ENCODE results near the gene KIF21B.

KIF21B gene

DNA sequence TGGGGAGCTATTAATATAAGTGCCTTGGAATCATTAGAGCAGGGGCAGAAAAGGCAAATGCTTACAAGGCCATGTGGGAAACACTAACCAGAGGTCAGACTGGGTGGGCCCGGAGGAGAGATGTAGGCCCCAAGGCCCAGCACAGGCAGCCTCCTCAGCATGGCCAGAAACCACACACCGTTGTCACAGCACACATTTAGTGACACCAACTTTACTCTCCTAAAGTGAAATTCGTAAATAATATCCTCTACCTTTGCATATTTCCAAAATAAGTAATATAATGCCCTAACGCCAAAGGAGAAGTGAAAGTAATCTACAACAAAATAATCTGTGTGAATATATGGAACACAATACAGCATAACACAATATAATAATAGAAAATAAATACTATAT, 62.6 kb downstream of the KIF21B start:
- no peak for DNase-seq (ENCODE audit: low read depth)
- TF ChIP-seq POLR2A (IDR thresholded peaks at IDR 0.05; ENCODE audit: extremely low read depth, insufficient read length): no peak
- TF ChIP-seq CTCF (IDR thresholded peaks at IDR 0.05; ENCODE audit: low read depth, low read length): no peak
- TF ChIP-seq, protein P1, sequence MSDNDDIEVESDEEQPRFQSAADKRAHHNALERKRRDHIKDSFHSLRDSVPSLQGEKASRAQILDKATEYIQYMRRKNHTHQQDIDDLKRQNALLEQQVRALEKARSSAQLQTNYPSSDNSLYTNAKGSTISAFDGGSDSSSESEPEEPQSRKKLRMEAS (IDR thresholded peaks at IDR 0.05; ENCODE audit: low read depth, low read length): no peak
- TF ChIP-seq MYC (IDR thresholded peaks at IDR 0.05; ENCODE audit: low read depth, low read length): no peak
- H3K4me3 ChIP-seq (ENCODE audit: low read depth, low read length): no peak overlapping the region

GRCh38 chr1:200960236-200960947, 63.1 kb downstream of the KIF21B start:
- TF ChIP-seq CTCF (IDR thresholded peaks at IDR 0.05; ENCODE audit: low read depth, low read length): no peak
- no peak for TF ChIP-seq MYC (IDR thresholded peaks at IDR 0.05; ENCODE audit: low read depth, low read length)
- TF ChIP-seq POLR2A (IDR thresholded peaks at IDR 0.05; ENCODE audit: extremely low read depth, insufficient read length): no peak
- TF ChIP-seq, protein P1 (IDR thresholded peaks at IDR 0.05; ENCODE audit: low read depth, low read length): no peak
- no peak for DNase-seq (ENCODE audit: low read depth)
- no peak overlapping the region for H3K4me3 ChIP-seq (ENCODE audit: low read depth, low read length)

DNA sequence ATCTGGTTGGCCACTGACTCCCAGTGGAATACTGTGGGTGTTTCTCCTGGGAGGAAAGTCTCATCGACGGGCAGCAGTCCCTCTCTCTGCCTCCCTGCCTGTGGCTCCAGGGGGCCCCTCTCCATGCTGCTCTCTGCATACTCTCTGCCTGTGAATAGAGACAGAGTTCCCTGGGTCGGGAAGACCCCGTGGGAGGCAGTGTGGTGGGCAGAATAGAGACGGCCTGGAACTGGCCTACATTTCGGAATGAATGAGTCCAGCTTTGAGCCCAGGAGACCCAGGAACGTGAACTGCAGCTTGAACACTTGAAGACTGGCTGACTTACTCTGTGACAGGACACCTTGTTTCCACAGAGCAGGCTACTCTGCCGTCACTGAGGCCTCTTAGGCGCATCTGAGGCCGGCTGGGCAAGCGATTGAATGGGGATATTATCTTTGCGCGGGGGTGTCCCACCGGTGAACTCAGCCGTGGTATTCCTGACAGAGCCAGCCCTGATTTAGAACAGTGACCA, 64.0 kb downstream of the KIF21B start:
- DNase-seq (ENCODE audit: low read depth): no peak
- H3K4me3 ChIP-seq (ENCODE audit: low read depth, low read length): no peak overlapping the region
- no peak for TF ChIP-seq CTCF (IDR thresholded peaks at IDR 0.05; ENCODE audit: low read depth, low read length)
- no peak for TF ChIP-seq MYC (IDR thresholded peaks at IDR 0.05; ENCODE audit: low read depth, low read length)
- no peak for TF ChIP-seq POLR2A (IDR thresholded peaks at IDR 0.05; ENCODE audit: extremely low read depth, insufficient read length)
- TF ChIP-seq, protein P1 (IDR thresholded peaks at IDR 0.05; ENCODE audit: low read depth, low read length): no peak

- H3K4me3 ChIP-seq (ENCODE audit: low read depth, low read length): no peak overlapping the region
- no peak for TF ChIP-seq MYC (IDR thresholded peaks at IDR 0.05; ENCODE audit: low read depth, low read length)
- no peak for TF ChIP-seq POLR2A (IDR thresholded peaks at IDR 0.05; ENCODE audit: extremely low read depth, insufficient read length)
- TF ChIP-seq CTCF (IDR thresholded peaks at IDR 0.05; ENCODE audit: low read depth, low read length): no peak
- TF ChIP-seq, protein P1 (IDR thresholded peaks at IDR 0.05; ENCODE audit: low read depth, low read length): no peak
- no peak for DNase-seq (ENCODE audit: low read depth)
Observed at GRCh38 chr1:200958597-200958996, 64.9 kb downstream of the KIF21B start.

DNA sequence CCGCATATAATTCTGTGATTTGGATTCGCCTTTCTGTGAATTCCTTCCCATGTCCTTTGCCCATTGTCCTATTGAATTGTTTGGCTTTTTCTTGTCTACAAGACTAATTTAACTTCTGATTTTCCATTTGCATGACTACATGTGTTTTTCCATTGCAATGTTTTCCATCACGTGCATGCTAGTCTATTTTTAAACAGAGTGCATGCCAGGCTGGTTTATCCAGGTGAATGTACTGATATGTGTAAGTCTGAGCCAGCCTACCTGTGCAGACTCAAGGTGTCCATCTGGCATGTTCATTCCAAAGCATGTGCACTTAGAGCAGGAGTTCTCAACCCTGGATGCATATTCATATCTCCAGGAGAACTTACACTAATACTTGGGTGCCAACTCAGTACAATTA, 69.1 kb downstream of the KIF21B start:
- no peak for DNase-seq (ENCODE audit: low read depth)
- no peak overlapping the region for H3K4me3 ChIP-seq (ENCODE audit: low read depth, low read length)

More for the DNA sequence above, 69.1 kb downstream of the KIF21B start:
- TF ChIP-seq POLR2A (IDR thresholded peaks at IDR 0.05; ENCODE audit: extremely low read depth, insufficient read length) (no peak), CTCF (IDR thresholded peaks at IDR 0.05; ENCODE audit: low read depth, low read length) (no peak), MYC (IDR thresholded peaks at IDR 0.05; ENCODE audit: low read depth, low read length) (no peak)
- TF ChIP-seq, protein P1 (IDR thresholded peaks at IDR 0.05; ENCODE audit: low read depth, low read length): no peak
